ENCODE measurements around the gene COL6A3.

Gene COL6A3, protein sequence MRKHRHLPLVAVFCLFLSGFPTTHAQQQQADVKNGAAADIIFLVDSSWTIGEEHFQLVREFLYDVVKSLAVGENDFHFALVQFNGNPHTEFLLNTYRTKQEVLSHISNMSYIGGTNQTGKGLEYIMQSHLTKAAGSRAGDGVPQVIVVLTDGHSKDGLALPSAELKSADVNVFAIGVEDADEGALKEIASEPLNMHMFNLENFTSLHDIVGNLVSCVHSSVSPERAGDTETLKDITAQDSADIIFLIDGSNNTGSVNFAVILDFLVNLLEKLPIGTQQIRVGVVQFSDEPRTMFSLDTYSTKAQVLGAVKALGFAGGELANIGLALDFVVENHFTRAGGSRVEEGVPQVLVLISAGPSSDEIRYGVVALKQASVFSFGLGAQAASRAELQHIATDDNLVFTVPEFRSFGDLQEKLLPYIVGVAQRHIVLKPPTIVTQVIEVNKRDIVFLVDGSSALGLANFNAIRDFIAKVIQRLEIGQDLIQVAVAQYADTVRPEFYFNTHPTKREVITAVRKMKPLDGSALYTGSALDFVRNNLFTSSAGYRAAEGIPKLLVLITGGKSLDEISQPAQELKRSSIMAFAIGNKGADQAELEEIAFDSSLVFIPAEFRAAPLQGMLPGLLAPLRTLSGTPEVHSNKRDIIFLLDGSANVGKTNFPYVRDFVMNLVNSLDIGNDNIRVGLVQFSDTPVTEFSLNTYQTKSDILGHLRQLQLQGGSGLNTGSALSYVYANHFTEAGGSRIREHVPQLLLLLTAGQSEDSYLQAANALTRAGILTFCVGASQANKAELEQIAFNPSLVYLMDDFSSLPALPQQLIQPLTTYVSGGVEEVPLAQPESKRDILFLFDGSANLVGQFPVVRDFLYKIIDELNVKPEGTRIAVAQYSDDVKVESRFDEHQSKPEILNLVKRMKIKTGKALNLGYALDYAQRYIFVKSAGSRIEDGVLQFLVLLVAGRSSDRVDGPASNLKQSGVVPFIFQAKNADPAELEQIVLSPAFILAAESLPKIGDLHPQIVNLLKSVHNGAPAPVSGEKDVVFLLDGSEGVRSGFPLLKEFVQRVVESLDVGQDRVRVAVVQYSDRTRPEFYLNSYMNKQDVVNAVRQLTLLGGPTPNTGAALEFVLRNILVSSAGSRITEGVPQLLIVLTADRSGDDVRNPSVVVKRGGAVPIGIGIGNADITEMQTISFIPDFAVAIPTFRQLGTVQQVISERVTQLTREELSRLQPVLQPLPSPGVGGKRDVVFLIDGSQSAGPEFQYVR (N-terminal part only)

GRCh38 chr2:237413777-237414661 is at the start of gene COL6A3:
TSS of gene COL6A3 (minus strand) at chr2:237414164. CDS start at chr2:237396817, 17,347 bp downstream.
- no peak for DNase-seq

DNA sequence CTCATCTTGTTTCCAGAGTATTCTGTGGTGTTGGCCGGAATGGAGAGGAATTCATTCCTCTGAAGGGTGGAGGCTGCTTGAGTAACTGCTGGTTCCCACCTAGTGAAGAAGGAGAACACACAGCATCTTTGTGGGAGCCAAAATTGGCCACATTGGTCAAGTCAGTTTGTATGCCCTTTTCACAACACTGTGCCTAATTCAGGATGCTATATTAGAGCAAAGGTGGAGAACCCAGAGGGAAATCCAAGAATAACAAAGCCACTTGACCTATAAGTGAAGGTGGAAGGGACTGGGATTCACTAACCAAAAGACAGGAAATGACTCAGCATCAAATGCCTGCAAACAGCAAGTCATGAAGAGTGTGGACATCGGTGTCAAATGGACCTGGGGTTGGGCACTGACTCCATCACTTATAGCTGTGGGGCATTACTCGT is 45.8 kb upstream of the COL6A3 start:
- DNase-seq: no peak

DNA sequence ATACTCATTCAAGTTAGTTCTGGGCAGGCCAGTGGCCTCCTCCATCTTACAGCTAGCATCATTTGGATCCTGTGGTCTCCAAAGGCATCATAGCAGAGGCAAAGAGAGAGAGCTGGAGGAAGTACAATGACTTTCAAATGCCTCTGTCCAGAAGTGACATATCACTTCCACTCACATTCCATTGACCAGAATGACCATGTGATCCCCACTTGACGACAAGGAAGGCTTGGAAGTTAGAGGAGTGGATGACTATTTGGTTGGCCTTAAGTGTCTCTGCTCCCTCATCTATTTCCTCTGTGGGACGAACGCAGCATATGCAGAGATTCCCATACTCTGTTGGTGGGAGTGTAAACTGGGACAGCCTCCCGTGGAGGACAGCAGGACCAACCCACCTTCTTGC is 45.3 kb upstream of the COL6A3 start:
- no peak for DNase-seq

- no peak for DNase-seq
Measured at GRCh38 chr2:237458519-237458918, 44.6 kb upstream of the COL6A3 start.

- DNase-seq: no peak
Measured at GRCh38 chr2:237457388-237457941, 43.5 kb upstream of the COL6A3 start.

- DNase-seq: no peak
Measured at GRCh38 chr2:237456200-237456843, 42.4 kb upstream of the COL6A3 start.

- DNase-seq: no peak
Measured at GRCh38 chr2:237455764-237456163, 41.8 kb upstream of the COL6A3 start.

- no peak for DNase-seq
Measured at GRCh38 chr2:237453671-237454070, 39.7 kb upstream of the COL6A3 start.

DNA sequence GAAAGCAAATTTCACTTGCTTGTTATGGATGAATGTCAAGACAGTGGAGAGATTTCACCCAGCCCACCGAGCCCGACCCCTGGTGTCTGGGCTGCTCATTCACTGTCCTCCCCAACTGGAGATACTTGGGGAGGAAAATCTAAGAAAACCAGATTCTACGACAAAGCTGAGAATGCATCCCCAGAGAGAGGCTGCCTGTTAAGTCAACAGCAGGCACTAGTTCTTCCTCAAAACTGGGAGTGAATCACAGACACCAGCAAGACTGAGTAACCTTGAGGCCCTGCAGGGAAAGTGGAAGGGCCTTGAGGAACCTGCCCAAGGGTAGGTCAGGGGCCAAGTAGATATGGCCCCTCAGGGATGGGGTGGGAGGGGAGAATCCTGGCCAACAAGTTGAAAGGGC is 38.9 kb upstream of the COL6A3 start:
- DNase-seq: no peak

DNA sequence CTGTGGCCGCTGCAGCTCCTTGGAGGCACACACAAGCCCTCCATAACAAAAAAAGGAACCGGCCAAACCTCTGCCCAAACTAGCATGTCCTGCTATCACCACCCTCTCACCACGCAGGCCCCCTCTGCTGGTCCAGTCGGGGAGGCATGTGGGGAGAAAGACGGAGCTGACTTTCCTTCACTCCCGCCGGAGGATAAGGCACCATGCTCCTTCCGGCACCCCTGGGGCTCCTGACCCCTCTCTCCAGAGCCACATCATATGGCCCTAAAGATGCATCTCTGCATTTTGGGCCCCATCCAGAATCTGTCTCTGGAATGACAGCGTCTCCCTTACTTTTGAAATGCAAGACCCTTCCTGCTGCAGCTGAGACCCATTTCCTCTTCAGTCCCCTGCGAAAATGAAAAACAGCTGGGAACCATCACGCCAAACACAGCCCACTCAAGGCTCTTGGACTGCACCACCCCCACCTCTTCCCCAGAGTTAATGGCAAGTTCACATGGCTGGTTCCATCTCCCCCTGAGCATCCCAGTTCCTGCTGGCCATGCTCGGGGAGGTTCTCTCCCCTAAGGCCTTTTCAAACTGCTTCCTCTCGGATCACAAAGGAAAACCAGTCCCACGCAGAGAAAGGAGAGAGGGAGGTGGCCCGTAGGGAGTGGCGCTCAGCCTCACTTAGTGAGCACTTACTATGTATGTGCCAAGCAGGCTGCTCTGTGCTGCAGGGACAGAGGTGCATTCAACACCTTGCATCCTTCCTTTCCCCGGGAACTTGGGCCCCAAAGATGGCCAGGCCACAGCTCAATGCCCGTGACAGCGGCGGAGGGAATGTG is 37.9 kb upstream of the COL6A3 start:
- no peak for DNase-seq

DNA sequence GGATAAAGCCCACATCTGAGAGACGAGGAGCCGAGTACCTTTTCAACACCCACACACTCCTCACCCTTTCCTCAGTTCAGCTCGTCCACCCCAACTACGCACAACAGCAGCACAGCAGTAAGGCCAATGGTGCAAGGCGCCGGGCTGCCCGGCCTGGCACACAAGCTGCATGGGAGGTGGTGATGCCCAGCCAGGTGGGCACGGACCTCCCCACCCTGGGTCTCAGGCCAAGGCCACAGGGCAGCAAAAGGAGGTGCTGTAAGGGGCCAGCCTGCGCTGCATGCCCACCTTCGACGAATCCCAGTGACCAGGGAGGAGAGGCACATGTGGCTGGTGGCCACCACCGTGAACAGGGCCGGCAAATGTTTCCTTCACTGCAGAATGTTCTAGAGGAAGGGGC is 36.6 kb upstream of the COL6A3 start:
- DNase-seq: no peak

GRCh38 chr2:237450108-237450507 is 36.1 kb upstream of the COL6A3 start:
- DNase-seq: no peak

- no peak for DNase-seq
Measured at GRCh38 chr2:237449193-237449881, 35.4 kb upstream of the COL6A3 start.

DNA sequence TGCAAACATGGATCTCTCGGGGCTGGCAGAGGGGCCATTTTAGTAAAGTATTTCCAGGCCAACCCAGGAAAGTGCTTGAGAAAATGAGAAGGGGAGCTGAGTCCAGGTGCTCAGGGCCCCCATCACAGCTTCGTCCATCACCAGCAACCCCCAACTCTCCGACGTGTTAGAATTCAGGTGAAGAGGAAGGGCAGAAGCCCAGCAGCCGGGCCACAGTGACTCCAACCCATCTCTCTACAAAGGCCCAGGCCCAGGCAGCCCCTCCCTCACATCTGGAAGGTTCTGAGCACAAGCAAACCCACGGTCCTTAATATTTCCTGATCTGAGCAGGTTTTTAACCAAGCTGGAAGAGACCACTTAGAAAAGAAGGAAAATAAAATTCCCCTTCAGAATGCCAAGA is 34.7 kb upstream of the COL6A3 start:
- no peak for DNase-seq

DNA sequence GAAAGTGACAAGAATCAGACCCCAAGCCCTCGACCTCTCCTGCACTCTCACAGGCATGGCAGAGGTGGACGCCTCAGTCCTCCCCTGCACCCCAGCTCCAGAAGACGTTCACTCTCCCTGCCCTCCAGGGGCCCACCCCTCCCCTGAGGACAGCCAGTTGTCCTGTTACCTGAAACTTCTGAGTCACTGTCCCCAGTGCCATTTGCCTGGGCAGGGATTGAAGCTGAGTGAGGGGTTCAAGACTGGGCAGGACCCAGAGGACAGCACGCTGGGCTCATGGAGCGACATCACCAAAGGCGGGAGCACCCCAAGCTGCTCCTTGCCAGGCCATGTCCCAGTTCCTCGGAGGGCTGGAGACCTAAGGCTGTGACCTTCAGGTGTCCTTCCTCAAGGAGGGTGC is 34.2 kb upstream of the COL6A3 start:
- DNase-seq: no peak

DNA sequence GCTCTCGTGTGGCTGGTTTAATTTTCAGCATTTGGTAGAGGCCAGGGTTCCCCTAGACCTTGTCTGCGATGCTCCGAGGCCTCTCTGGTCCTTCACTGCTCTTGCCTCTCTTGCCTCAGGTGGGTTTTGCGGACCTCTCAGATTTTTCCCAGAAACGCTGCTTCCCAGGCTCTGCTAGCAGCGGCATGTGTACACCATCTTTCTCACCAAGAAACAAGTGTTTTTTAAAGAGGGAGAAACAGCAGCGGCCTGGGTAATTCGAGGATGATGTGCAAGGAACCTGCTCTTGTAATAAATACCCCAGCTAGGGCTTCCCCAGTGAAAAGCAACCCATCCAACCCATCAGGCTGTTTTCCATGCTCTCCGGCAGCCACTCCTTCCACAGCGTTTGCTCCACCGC is 33.5 kb upstream of the COL6A3 start:
- no peak for DNase-seq

GRCh38 chr2:237446338-237446665 is 32.3 kb upstream of the COL6A3 start:
- DNase-seq: no peak

DNA sequence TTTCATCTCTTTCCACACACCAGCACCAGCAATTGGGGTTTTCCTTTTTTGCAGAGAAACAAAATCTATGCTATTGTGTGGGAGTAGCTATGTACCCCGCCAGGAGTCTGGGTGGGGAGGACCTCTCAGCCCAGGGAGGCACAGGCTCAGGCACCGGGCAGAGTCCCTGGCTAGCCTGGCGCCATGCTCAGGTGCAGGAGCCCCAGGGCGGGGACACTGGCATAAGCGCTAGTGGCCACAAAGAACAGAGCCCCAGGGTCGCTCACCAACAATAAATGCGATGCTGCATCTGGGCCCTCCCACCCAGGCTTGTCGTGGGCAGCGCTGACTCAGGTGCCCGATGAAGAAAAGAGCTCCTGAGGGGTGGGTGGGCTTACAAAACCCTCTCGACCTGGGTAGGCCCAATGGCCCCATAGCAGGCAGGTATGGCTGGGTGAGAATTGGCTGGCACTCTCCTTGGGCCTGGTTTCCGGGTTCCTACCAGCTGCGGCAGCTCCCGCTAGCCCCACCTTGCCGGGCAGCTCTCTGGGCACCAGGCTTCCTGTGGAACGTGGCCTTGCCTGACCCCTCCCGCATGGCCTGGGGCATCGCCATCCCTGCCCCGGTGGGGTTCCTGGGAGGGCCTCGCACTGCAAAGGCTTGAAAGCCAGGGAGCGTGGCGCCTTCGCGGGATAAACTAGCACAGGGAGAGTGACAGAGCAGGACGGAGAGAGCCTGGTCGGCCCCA is 31.8 kb upstream of the COL6A3 start:
- no peak for DNase-seq

- no peak for DNase-seq
Measured at GRCh38 chr2:237444071-237444470, 30.1 kb upstream of the COL6A3 start.
